ENCODE measurements around the gene CTSD.

DNA sequence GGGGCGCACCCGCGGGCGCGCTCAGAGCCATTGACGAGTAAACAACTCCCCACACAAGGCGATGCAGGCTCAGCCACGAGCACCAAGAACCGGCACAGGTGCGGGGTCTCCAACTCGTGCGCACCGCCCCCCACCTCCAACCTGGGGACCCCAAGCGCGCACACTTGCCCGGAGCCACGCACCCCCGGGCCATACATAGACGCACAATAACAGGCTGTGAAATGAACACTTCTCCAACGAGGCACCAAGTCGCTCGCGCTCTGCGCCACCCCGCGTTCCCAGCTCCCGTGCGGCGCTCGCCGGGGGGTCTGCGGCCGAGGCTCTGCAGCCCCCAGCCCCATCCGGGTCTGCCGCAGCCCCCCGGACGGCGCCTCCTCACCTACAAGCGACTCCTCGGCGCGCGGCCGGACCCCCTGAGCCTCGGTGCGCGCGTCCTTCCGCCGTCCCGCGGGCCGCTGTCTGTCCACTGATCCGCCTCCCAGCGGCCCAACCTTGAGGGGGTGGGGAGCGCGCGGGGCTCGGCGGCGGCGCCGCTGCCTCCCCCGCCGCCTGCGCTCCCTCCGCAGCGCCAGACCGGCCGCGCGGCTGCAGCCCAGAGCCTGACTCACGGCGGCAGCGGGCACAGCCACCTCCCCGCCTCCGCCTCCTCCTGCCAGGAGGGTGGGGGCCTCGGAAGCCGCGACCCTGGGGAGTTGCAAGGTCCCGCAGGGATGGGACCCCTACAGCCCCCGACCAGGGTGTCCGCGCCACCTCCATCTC, 14.9 kb downstream of the CTSD start:
- TF ChIP-seq, protein P1, sequence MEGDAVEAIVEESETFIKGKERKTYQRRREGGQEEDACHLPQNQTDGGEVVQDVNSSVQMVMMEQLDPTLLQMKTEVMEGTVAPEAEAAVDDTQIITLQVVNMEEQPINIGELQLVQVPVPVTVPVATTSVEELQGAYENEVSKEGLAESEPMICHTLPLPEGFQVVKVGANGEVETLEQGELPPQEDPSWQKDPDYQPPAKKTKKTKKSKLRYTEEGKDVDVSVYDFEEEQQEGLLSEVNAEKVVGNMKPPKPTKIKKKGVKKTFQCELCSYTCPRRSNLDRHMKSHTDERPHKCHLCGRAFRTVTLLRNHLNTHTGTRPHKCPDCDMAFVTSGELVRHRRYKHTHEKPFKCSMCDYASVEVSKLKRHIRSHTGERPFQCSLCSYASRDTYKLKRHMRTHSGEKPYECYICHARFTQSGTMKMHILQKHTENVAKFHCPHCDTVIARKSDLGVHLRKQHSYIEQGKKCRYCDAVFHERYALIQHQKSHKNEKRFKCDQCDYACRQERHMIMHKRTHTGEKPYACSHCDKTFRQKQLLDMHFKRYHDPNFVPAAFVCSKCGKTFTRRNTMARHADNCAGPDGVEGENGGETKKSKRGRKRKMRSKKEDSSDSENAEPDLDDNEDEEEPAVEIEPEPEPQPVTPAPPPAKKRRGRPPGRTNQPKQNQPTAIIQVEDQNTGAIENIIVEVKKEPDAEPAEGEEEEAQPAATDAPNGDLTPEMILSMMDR (IDR thresholded peaks at IDR 0.05; ENCODE audit: low read depth, low read length, missing input control): no peak
- TF ChIP-seq, protein P2, sequence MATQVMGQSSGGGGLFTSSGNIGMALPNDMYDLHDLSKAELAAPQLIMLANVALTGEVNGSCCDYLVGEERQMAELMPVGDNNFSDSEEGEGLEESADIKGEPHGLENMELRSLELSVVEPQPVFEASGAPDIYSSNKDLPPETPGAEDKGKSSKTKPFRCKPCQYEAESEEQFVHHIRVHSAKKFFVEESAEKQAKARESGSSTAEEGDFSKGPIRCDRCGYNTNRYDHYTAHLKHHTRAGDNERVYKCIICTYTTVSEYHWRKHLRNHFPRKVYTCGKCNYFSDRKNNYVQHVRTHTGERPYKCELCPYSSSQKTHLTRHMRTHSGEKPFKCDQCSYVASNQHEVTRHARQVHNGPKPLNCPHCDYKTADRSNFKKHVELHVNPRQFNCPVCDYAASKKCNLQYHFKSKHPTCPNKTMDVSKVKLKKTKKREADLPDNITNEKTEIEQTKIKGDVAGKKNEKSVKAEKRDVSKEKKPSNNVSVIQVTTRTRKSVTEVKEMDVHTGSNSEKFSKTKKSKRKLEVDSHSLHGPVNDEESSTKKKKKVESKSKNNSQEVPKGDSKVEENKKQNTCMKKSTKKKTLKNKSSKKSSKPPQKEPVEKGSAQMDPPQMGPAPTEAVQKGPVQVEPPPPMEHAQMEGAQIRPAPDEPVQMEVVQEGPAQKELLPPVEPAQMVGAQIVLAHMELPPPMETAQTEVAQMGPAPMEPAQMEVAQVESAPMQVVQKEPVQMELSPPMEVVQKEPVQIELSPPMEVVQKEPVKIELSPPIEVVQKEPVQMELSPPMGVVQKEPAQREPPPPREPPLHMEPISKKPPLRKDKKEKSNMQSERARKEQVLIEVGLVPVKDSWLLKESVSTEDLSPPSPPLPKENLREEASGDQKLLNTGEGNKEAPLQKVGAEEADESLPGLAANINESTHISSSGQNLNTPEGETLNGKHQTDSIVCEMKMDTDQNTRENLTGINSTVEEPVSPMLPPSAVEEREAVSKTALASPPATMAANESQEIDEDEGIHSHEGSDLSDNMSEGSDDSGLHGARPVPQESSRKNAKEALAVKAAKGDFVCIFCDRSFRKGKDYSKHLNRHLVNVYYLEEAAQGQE (IDR thresholded peaks at IDR 0.05): no peak
- TF ChIP-seq TAF1 (conservative IDR thresholded peaks at IDR 0.05) (no peak), RAD21 (IDR thresholded peaks at IDR 0.05) (no peak)
- TF ChIP-seq, protein P3, sequence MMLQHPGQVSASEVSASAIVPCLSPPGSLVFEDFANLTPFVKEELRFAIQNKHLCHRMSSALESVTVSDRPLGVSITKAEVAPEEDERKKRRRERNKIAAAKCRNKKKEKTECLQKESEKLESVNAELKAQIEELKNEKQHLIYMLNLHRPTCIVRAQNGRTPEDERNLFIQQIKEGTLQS (IDR thresholded peaks at IDR 0.05): no peak

All from liver (tissue), 3 donors.